H1 (cell line): ENCODE results near the gene KYNU. TPM values are rescaled to one million over a fixed set of nuclear protein-coding genes. Genes with fewer than 3 reads are reported as not detected.

Experiments
- CTCF ChIA-PET: fragments of 300-600 bp; sonication (Branson Sonifier 250); formaldehyde crosslinking; loops from one replicate; lab custom pipeline; 2021; ENCODE audit not compliant: partially characterized antibody; lab: Charles Lee
- POLR2A ChIA-PET: fragments of 300-600 bp; sonication (Branson Sonifier 250); formaldehyde crosslinking; loops from one replicate; lab custom pipeline; 2021; ENCODE audit warnings: inconsistent platforms; ENCODE audit not compliant: partially characterized antibody; lab: Charles Lee
- DNase-seq, 2 experiments: peaks; one replicate each; pipeline versions ENCODE4 v3.0.0 to v3.0.0-alpha.2; 2010 to 2022; ENCODE audit warnings: low spot score in 2 of 2, low read depth in 1 of 2, mixed read lengths in 1 of 2
- FAIRE-seq: peaks from 2 replicates; lab custom pipeline; 2011; peaks lifted over from hg19 to GRCh38; lab: Jason Lieb, UNC
- H2AFZ ChIP-seq: 2 replicates; pipeline ENCODE4 v1.8.1; 2012; ENCODE audit warnings: low read length, inconsistent platforms
- H2AK5ac ChIP-seq: 2 replicates; pipeline ENCODE4 v1.6.1; 2013; ENCODE audit warnings: low read depth, low read length
- H2BK120ac ChIP-seq: replicated peaks from 2 replicates; pipeline ENCODE3; 2013; ENCODE audit warnings: low read depth, low read length, inconsistent platforms
- H2BK12ac ChIP-seq: 2 replicates; pipeline ENCODE4 v1.6.1; 2013; ENCODE audit warnings: low read depth, low read length
- H2BK15ac ChIP-seq: 2 replicates; pipeline ENCODE4 v1.6.1; 2013; ENCODE audit warnings: low read length
- H2BK20ac ChIP-seq: 2 replicates; pipeline ENCODE4 v1.6.1; 2013; ENCODE audit warnings: low read length
- H2BK5ac ChIP-seq: 2 replicates; pipeline ENCODE4 v1.6.1; 2013; ENCODE audit warnings: low read depth, low read length
- H3K14ac ChIP-seq: 2 replicates; pipeline ENCODE4 v1.6.1; 2013; ENCODE audit warnings: inconsistent platforms; ENCODE audit not compliant: insufficient read length
- H3K18ac ChIP-seq: 2 replicates; pipeline ENCODE4 v1.6.1; 2013; ENCODE audit warnings: low read length; ENCODE audit errors: extremely low read depth
- H3K23ac ChIP-seq: 2 replicates; pipeline ENCODE4 v1.6.1; 2013; ENCODE audit warnings: inconsistent platforms; ENCODE audit not compliant: insufficient read length
- H3K23me2 ChIP-seq: 2 replicates; pipeline ENCODE4 v1.6.1; 2013; ENCODE audit warnings: low read depth, low read length
- H3K27ac ChIP-seq: 2 replicates; pipeline ENCODE4 v1.6.1; 2011; ENCODE audit warnings: low read depth, low read length, inconsistent platforms
- H3K27me3 ChIP-seq, 4 experiments: replicated peaks in 1 of 4; 1 replicate in 1 of 4; 2 replicates in 3 of 4; pipeline versions ENCODE4 v1.6.1 to v1.8.1; 2011 to 2013; ENCODE audit warnings: low read length in 3 of 4, mild to moderate bottlenecking in 3 of 4, inconsistent platforms in 2 of 4, mixed read lengths in 2 of 4, moderate library complexity in 1 of 4; ENCODE audit not compliant: control insufficient read depth in 3 of 4, insufficient read depth in 3 of 4; ENCODE audit errors: extremely low read depth in 1 of 4
- H3K36me3 ChIP-seq, 4 experiments: 2 replicates each; pipeline versions ENCODE4 v1.6.1 to v1.8.1; 2011 to 2013; ENCODE audit warnings: mild to moderate bottlenecking in 4 of 4, low read length in 3 of 4, moderate library complexity in 2 of 4, control low read depth in 1 of 4, inconsistent platforms in 1 of 4; ENCODE audit not compliant: insufficient read depth in 4 of 4, control insufficient read depth in 2 of 4
- H3K4ac ChIP-seq: replicated peaks from 2 replicates; pipeline ENCODE3; 2013; ENCODE audit warnings: low read length, low read depth, mixed read lengths, inconsistent platforms; ENCODE audit not compliant: insufficient read length
- H3K4me1 ChIP-seq, 4 experiments: replicated peaks in 1 of 4; 1 replicate in 1 of 4; 2 replicates in 3 of 4; pipeline versions ENCODE4 v1.6.1 to v1.8.1; 2011 to 2013; ENCODE audit warnings: low read length in 3 of 4, inconsistent platforms in 2 of 4, mixed read lengths in 1 of 4; ENCODE audit not compliant: insufficient read depth in 4 of 4, control insufficient read depth in 3 of 4
- H3K4me2 ChIP-seq, 2 experiments: 2 replicates each; pipeline versions ENCODE4 v1.6.1 to v1.8.1; 2011 to 2013; ENCODE audit warnings: low read depth in 2 of 2, low read length in 2 of 2, control low read depth in 1 of 2, inconsistent platforms in 1 of 2, mild to moderate bottlenecking in 1 of 2; ENCODE audit not compliant: insufficient read depth in 1 of 2
- H3K4me3 ChIP-seq, 4 experiments: fragments of 200-600, 300-600 bp in 1 of 4; sonication (generic), shearing (Covaris generic), sonication (Bioruptor Twin) in 1 of 4; 2 replicates each; pipeline versions ENCODE4 v1.5.1 to v1.8.1; 2011 to 2016; ENCODE audit warnings: low read length in 4 of 4, low read depth in 3 of 4, control low read depth in 2 of 4, inconsistent platforms in 2 of 4, mild to moderate bottlenecking in 2 of 4, mixed read lengths in 1 of 4, moderate library complexity in 1 of 4; ENCODE audit not compliant: insufficient read depth in 2 of 4; ENCODE audit errors: extremely low read depth in 1 of 4
- H3K56ac ChIP-seq: replicated peaks from 2 replicates; pipeline ENCODE3; 2013; ENCODE audit warnings: low read depth, mild to moderate bottlenecking, mixed read lengths, low read length, inconsistent platforms; ENCODE audit not compliant: insufficient read length
- H3K79me1 ChIP-seq: 2 replicates; pipeline ENCODE4 v1.6.1; 2013; ENCODE audit warnings: low read depth, low read length, control low read depth
- H3K79me2 ChIP-seq, 2 experiments: 2 replicates each; pipeline versions ENCODE4 v1.6.1 to v1.8.1; 2012 to 2013; ENCODE audit warnings: low read length in 2 of 2, mild to moderate bottlenecking in 2 of 2, inconsistent platforms in 1 of 2; ENCODE audit not compliant: insufficient read depth in 2 of 2, control insufficient read depth in 1 of 2
- H3K9ac ChIP-seq, 4 experiments: replicated peaks in 1 of 4; 1 replicate in 1 of 4; 2 replicates in 3 of 4; pipeline versions ENCODE4 v1.6.1 to v1.8.1; 2011 to 2013; ENCODE audit warnings: low read depth in 3 of 4, low read length in 3 of 4, control low read depth in 2 of 4, mild to moderate bottlenecking in 2 of 4, moderate library complexity in 2 of 4, inconsistent platforms in 1 of 4; ENCODE audit errors: extremely low read depth in 1 of 4
- H3K9me3 ChIP-seq, 2 experiments: 2 replicates each; pipeline versions ENCODE4 v1.6.1 to v1.8.1; 2012 to 2013; ENCODE audit warnings: mild to moderate bottlenecking in 2 of 2, moderate library complexity in 2 of 2, control low read depth in 1 of 2, inconsistent platforms in 1 of 2, low read depth in 1 of 2, low read length in 1 of 2, mixed read lengths in 1 of 2; ENCODE audit not compliant: insufficient read depth in 2 of 2
- H4K20me1 ChIP-seq, 2 experiments: replicated peaks in 1 of 2; 2 replicates each; pipeline versions ENCODE3 to v1.8.1; 2011 to 2013; ENCODE audit warnings: inconsistent platforms in 2 of 2, low read length in 2 of 2, mild to moderate bottlenecking in 1 of 2; ENCODE audit not compliant: insufficient read depth in 2 of 2, control insufficient read depth in 1 of 2
- H4K5ac ChIP-seq: 2 replicates; pipeline ENCODE4 v1.6.1; 2013; ENCODE audit warnings: low read length, low read depth, mixed read lengths, inconsistent platforms; ENCODE audit not compliant: insufficient read length
- H4K8ac ChIP-seq: 2 replicates; pipeline ENCODE4 v1.8.0; 2013; ENCODE audit warnings: mild to moderate bottlenecking, moderate library complexity, low read length, inconsistent platforms; ENCODE audit not compliant: insufficient read depth; ENCODE audit errors: extremely low read depth
- H4K91ac ChIP-seq: replicated peaks from 2 replicates; pipeline ENCODE3; 2013; ENCODE audit warnings: low read length, mixed read lengths, inconsistent platforms; ENCODE audit not compliant: insufficient read length
- CTBP2 ChIP-seq: IDR thresholded peaks from 2 replicates; pipeline ENCODE4 v1.7.0; 2011; ENCODE audit warnings: borderline replicate concordance, mild to moderate bottlenecking, moderate library complexity, mixed read lengths, low read length; ENCODE audit not compliant: insufficient read depth, insufficient read length
- E2F6 ChIP-seq: IDR thresholded peaks from 2 replicates; pipeline ENCODE4 v1.6.1; 2012; ENCODE audit warnings: inconsistent platforms
- HDAC2 ChIP-seq, 2 experiments: fragments of 300-600 bp in 1 of 2; sonication (generic) in 1 of 2; IDR thresholded peaks; 2 replicates each; pipeline ENCODE4 v1.6.1; 2011 to 2012; ENCODE audit warnings: low read depth in 2 of 2, low read length in 2 of 2, mild to moderate bottlenecking in 2 of 2, moderate library complexity in 2 of 2, borderline replicate concordance in 1 of 2, inconsistent platforms in 1 of 2
- JUND ChIP-seq: IDR thresholded peaks from 2 replicates; pipeline ENCODE4 v1.6.1; 2011; ENCODE audit warnings: mild to moderate bottlenecking, improper control_type of control experiment, low read length
- KDM4A ChIP-seq: IDR thresholded peaks from one replicate; pipeline ENCODE4 v1.7.1; 2012; ENCODE audit warnings: low read depth, mild to moderate bottlenecking, moderate library complexity, low read length, inconsistent platforms; ENCODE audit not compliant: severe bottlenecking
- MAFK ChIP-seq: IDR thresholded peaks from 2 replicates; pipeline ENCODE4 v1.6.1; 2012; ENCODE audit warnings: low read depth, mild to moderate bottlenecking, improper control_type of control experiment, low read length
- POLR2AphosphoS5 ChIP-seq: IDR thresholded peaks from 2 replicates; pipeline ENCODE4 v1.6.1; 2011; ENCODE audit warnings: low read depth, low read length
- POU5F1 ChIP-seq: IDR thresholded peaks from 2 replicates; pipeline ENCODE4 v1.6.1; 2011; ENCODE audit warnings: low read depth, mild to moderate bottlenecking, low read length, moderate library complexity
- SP1 ChIP-seq: IDR thresholded peaks from 2 replicates; pipeline ENCODE4 v1.6.1; 2011; ENCODE audit warnings: low read depth, low read length
- SRF ChIP-seq: IDR thresholded peaks from 2 replicates; pipeline ENCODE4 v1.6.1; 2011; ENCODE audit warnings: mild to moderate bottlenecking, low read depth, low read length, moderate library complexity
- WGBS, 2 experiments: shearing (Covaris generic) in 1 of 2; methylation state at CpG; one replicate each; pipeline versions ENCODE4 v1.1.6 to v1.1.7; 2013 to 2015; ENCODE audit warnings: low lambda C conversion rate in 2 of 2, mixed read lengths in 2 of 2, inconsistent platforms in 1 of 2, low coverage in 1 of 2, missing lambda C conversion rate in 1 of 2; ENCODE audit not compliant: insufficient replicate concordance in 2 of 2, insufficient coverage in 1 of 2, insufficient read length in 1 of 2; ENCODE audit errors: extremely low coverage in 1 of 2, missing lambda C conversion rate in 1 of 2; 5-methylcytosine and 5-hydroxymethylcytosine counted together
- polyA plus RNA-seq, 7 experiments: library from polyadenylated mRNA; depleted of rRNA in 3 of 7; stranded (reverse) in 5 of 7; unstranded in 2 of 7; fragments of >200 nt in 5 of 7; fragments of 200-250 nt in 2 of 7; gene quantifications; 1 replicate in 5 of 7; 2 replicates in 1 of 7; 4 replicates in 1 of 7; pipeline versions ENCODE4 v1.2.1 to v1.2.3, GENCODE V29; 2011 to 2013; ENCODE audit warnings: missing spikeins in 2 of 7, mixed read lengths in 2 of 7
- total RNA-seq: library from RNA; stranded (reverse); fragmentation: NEBNext Ultra II Directional; extraction: Animal tissue kit (Norgen Biotek cat#: 25700); gene quantifications from 2 replicates; pipeline ENCODE4 v1.2.1, GENCODE V29; 2021

Gene KYNU
- total and polyA plus RNA-seq, 2 of the 8 experiments (the other 6 are each of a cell fraction or from before 2014, with no cell fraction given) = 0.09 to 0.13 TPM

GRCh38 chr2:142974288-142975024 is 97.0 kb downstream of the KYNU start:
- ChIA-PET POLR2A (no interaction called here), CTCF (interaction anchor here (0.6 to 2.3 kb wide), 7 partner anchors 10 to 478 kb away, joined by 3 to 14 read pairs (median 4); no protein-coding TSS in a partner anchor)
- no peaks in the 10 kb centered on the region for H3K79me1 ChIP-seq
- H3K4me3 ChIP-seq = no peak overlapping the region; a peak in 1 of 8 replicates
- H3K23me2 ChIP-seq = no peaks in the 10 kb centered on the region
- peak overlapping the region; percentile 91 for H4K91ac ChIP-seq
- H3K36me3 ChIP-seq = no peaks in the 10 kb centered on the region
- H3K79me2 ChIP-seq = no peaks in the 10 kb centered on the region
- peak overlapping the region; percentile 66; the same call in 1 of the 2 replicates for H3K18ac ChIP-seq
- H2BK12ac ChIP-seq = peak overlapping the region; percentile 71; the same call in 1 of the 2 replicates
- H3K9me3 ChIP-seq = no peaks in the 10 kb centered on the region
- H3K27ac ChIP-seq = peak overlapping the region; percentile 26; the same call in 1 of the 2 replicates
- peaks cover 5 to 22% (median 9%) of the 10 kb centered on the region in 4 experiments; a peak in 4 of 7 replicates for H3K4me1 ChIP-seq
- H2BK15ac ChIP-seq = no peak overlapping the region
- no peak overlapping the region for H4K8ac ChIP-seq
- H2BK120ac ChIP-seq = peak overlapping the region; percentile 99
- peak overlapping the region; percentile 63 for H4K5ac ChIP-seq
- DNase-seq = peak in 1 of 2 experiments; percentile 44
- peak overlapping the region; percentile 92; the same call in 1 of the 2 replicates for H2BK5ac ChIP-seq
- H2AK5ac ChIP-seq = no peak overlapping the region
- no peak overlapping the region for H3K9ac ChIP-seq
- FAIRE-seq = peak; percentile 66
- H3K4me2 ChIP-seq = peak overlapping the region; percentile 2 to 16; a peak in 2 of 4 replicates
- no peaks in the 10 kb centered on the region for H3K27me3 ChIP-seq
- H2AFZ ChIP-seq = no peak overlapping the region
- H3K56ac ChIP-seq = peak overlapping the region; percentile 40
- no peak overlapping the region for H3K23ac ChIP-seq
- WGBS, 2 experiments = 49% methylated on average over 3 of the region's 3 CpGs; no CpG with 5 or more reads in 1 of the 2 experiments
- H3K14ac ChIP-seq = no peak overlapping the region
- peak overlapping the region; percentile 96; the same call in 1 of the 2 replicates for H2BK20ac ChIP-seq
- no peaks in the 10 kb centered on the region for H4K20me1 ChIP-seq
- H3K4ac ChIP-seq = no peak overlapping the region
- TF ChIP-seq SRF (no peak), E2F6 (no peak), MAFK (peak; percentile 40; the same call in 1 of the 2 replicates), SP1 (0 out of 2 replicates have a peak, but pooled peaks have one; percentile 14), HDAC2 (IDR thresholded peaks at IDR 0.05; ENCODE audit: borderline replicate concordance in 1 of 2, low read depth in 2 of 2, low read length in 2 of 2) (0 out of 4 replicates have a peak, but pooled peaks of 1 of the 2 experiments have one; percentile 11), POLR2AphosphoS5 (no peak), POU5F1 (0 out of 2 replicates have a peak, but pooled peaks have one; percentile 56), CTBP2 (no peak), KDM4A (no peak), JUND (0 out of 2 replicates have a peak, but pooled peaks have one; percentile 38)
